NCI-H2196 (cell line): ENCODE data around the gene PXDN.
"Not testable (repeated sequence)": the region's sequence is repeated elsewhere in the genome, so short reads cannot be mapped to it uniquely, and the experiment has no call there.

Experiments used
- DNase-seq: peaks from one replicate; lab custom pipeline; 2025; ENCODE audit not compliant: unreplicated experiment; lab: John Stamatoyannopoulos, UW

The PXDN gene

GRCh38 chr2:1743396-1744150 lies 742 bp downstream of the PXDN start:
- DNase-seq, result no peak

GRCh38 chr2:1742681-1743395 lies 1.5 kb downstream of the PXDN start:
- DNase-seq, result no peak

GRCh38 chr2:1742301-1742680 lies 2.0 kb downstream of the PXDN start:
- DNase-seq, result no peak

- DNase-seq, result no peak
These were observed 2.5 kb downstream of the PXDN start for GRCh38 chr2:1741851-1742250.

- no peak for DNase-seq
These were observed 3.4 kb downstream of the PXDN start for GRCh38 chr2:1740716-1741589.

GRCh38 chr2:1739961-1740715 lies 4.2 kb downstream of the PXDN start:
- no peak for DNase-seq

GRCh38 chr2:1739322-1739957 lies 4.9 kb downstream of the PXDN start:
- no peak for DNase-seq

- DNase-seq, result no peak
These were observed 5.5 kb downstream of the PXDN start for GRCh38 chr2:1738646-1739302.

GRCh38 chr2:1738163-1738562 lies 6.2 kb downstream of the PXDN start:
- no peak for DNase-seq

GRCh38 chr2:1736997-1737480 lies 7.3 kb downstream of the PXDN start:
- DNase-seq, result no peak

GRCh38 chr2:1736045-1736444 lies 8.3 kb downstream of the PXDN start:
- DNase-seq, result no peak

- DNase-seq, result not testable (repeated sequence)
These were observed 11.0 kb downstream of the PXDN start for GRCh38 chr2:1733298-1733697.

GRCh38 chr2:1731963-1732768 lies 12.1 kb downstream of the PXDN start:
- DNase-seq, result no peak

- no peak for DNase-seq
These were observed 12.8 kb downstream of the PXDN start for GRCh38 chr2:1731447-1731962.

- no peak for DNase-seq
These were observed 14.0 kb downstream of the PXDN start for GRCh38 chr2:1730015-1730927.

- no peak for DNase-seq
These were observed 15.1 kb downstream of the PXDN start for GRCh38 chr2:1729242-1729641.

- no peak for DNase-seq
These were observed 15.5 kb downstream of the PXDN start for GRCh38 chr2:1728821-1729220.
